Activated T-helper 1 cell treated with Interleukin-2 at 50 U/mL for 16 hours (primary cell): ENCODE data around the gene ZNRF4.
"Not testable (repeated sequence)": the region's sequence is repeated elsewhere in the genome, so short reads cannot be mapped to it uniquely, and the experiment has no call there.

Experiments used
- DNase-seq: peaks from one replicate; pipeline ENCODE4 v3.0.0-alpha.2; 2020; ENCODE audit warnings: low read depth

Gene ZNRF4

DNA sequence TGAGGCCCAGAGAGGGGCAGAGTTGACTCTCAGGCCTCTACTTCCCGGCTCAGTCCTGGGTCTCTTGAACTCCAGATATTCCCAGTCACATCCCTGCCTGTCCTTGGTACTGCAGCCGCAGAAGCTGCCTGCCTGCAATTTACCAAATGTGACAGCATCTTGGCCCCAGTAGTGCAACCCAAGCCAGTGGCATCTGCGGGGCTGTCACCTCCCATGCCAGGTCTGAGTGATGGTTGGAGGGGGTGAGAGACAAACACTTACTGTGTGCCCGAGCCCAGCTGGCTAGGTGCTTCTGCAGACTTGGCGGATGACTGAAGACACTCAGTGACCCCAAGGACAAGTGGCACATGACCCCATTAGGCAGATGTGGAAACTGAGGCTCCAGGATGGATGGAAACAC lies 18.4 kb downstream of the ZNRF4 start:
- DNase-seq: no peak

DNA sequence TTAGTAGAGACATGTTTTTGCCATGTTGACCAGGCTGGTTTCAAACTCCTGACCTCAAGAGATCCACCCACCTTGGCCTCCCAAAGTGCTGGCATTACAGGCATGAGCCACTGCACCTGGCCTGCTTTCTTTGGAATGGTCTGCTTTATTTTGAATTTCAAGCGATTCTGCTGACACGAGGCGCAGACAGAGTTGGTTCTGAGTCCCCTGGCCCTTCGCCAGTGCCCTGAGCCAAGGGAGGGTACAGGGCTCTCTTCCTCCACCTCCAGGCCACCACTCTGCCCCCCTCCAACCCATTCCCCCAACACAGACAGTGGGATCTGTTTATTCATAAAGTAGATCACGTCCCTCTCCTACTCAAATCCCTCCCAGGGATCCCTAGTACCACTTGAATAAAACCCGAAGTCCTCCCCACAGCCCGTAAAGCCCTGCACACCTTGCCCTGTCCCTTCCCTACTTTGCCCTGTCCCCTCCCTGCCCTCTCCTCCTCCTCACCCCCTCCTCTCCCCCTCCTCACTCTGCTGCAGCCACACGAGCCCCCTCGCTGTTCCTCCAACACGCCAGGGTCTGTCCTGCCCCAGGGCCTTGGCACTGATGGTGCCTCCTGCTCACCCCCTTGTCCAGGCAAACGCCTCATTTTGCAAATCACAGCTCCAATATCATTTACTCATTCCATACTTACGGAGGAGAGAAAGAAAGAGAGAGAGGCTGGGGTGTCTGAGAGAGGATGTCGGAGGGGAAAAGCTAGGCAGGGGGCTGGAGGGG lies 22.4 kb downstream of the ZNRF4 start:
- no peak for DNase-seq

DNA sequence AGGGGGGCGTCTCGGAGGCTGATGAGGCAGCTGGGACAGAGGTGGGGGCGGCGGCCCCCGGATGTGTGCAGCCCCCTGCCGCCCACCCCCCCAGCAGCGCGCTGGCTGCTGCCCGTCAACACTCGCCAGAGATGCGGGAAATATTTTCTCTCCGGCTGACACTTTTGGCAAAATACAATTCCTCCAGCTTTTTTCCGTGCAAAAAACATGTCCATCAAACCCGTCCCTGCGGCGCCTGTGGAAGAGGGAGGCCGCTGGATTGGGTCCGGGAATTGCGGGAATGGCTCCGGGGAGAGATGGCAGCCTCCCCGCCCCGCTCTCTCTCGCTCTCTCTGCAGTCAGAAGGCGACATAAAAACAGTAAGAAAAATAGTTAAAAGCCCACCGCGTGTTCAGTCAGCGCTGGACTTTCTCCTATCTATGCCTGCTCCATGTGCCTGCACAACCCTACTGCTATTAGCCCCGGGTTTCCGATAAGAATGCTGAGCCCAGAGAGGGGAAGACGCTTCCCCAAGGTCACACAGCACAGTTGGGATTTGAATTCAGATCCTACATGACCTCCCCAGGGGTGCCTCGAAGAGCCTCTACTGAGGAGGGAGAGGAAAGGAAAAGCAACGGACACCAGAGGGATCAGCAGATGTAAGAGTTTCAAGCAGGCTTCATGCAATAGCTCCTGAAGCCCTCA lies 23.2 kb downstream of the ZNRF4 start:
- DNase-seq: no peak

DNA sequence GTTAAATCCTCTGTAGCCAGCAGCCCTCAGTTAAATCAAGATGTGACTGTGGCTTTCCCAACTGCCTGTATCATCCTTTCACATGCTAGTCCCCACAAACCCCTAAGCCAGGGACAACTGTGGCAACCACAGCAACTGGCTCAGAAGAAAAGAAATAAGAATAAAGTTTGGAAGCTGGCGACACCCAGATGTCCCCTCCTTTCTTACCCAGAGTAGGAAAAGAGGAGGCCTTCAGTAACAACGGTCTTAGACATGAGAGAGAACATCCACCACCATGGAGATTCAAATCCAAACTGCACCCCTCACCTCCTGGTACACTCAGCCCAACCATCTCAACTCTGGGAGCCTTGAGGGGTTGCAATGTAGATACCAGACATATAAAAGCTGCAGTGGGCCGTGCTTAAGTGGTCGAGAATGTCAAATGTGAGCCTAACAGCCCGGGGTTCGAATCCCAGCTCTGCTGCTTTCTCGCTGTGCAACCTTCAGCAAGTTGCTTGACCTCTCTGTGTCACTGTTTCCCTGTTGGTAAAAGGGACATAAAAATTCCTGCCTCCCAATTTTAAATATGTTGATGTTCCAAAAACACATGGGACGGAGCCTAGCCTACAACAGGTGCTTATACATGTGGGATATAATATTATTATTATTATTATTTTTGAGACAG lies 23.8 kb downstream of the ZNRF4 start:
- DNase-seq: no peak

DNA sequence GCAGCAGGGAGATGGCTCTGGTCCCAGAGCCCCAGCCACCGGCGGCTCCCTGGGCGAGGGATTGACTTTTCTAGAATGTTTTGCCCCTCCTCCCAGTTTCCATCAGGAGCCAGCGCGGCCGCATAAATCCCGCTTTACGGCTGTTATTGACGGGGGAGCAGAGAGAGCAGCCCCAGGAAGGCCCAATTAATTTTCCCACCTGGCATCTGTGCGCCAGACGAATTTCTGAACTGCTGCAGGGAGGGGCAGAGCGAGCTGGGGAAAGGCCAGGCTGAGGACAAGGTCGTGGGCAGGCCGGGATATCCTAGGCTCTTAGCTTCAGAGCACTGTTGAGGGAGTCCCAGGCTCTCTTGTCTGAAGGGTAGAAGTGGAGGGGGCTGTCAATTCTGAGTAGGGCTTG lies 24.7 kb downstream of the ZNRF4 start:
- DNase-seq: no peak

DNA sequence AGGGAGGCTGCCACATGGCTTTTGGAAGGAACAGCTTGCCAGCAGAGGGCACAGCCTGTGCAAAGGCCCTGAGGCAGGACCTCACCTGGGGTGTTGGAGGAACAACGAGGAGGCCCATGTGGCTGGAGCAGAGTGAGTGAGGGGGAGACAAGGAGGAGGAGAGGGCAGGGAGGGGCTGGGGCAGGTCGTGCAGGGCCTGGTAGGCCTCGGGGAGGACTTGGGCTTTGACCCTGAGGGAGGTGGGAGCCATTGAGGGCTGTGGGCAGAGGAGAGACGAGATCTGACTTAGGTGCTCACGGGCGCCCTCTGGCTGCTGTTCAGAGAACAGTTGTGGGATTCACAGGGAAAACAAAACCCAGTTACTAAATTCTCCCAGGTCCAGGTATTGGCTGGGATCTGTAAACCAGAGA lies 25.2 kb downstream of the ZNRF4 start:
- DNase-seq: no peak

DNA sequence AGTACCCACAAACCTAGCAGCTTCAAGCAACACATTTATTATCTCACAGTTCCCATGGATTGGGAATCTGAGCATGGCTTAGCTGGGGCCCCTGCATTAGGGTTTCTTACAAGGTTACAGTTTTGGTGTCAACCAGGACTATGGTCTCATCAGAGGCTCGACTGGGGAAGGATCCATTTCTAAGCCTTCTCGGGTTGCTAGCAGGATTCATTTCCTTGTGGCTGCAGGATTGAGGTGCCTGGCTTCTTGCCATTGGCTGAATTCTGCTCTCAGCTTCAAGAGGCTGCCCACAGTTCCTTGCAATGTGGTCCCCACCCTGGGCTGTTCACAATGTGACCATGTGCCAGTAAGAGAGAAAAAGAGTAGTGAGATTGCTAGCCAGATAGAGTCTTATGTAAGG lies 26.7 kb downstream of the ZNRF4 start:
- no peak for DNase-seq

DNA sequence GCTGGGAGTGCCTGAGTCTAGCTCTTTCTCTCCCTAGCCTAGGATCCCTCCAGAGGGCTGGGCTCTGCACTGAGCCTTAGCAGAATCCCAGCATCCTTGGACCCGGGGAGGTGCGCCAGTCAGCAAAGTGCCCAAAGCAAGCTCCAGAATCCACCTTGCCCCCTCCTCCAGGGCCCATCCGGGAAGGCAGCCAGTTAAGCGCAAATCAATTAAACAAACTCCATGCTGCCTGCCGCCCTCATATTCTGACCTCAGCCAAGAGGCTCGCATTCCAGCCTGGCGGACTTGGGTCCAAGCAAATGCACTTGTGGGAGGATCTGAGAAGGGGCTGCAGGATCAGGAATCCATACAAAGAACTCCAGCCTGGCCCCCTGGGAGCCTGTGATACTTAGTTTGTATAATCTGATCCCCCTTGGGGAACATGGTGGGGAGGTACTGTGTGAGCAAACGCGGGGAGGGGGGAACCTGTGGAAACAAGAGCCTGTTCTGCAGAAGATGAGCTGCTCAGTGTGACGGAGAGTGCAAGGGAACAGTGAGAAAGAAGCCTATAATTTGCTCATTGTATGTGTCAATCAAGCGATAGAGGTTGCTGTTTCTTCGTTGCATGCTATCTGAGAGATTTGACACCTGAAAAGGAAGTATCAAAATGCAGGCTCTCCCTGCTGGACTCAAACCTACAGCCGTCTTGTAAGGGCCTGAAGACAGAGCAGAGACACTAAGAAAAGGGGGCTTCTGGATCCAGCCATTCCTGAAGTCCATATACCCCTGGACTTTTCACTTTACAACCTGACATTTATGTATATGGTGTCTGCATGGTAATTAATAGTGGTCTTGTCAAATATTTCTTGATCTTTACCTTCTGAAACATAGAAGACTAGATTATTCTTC lies 29.4 kb downstream of the ZNRF4 start:
- no peak for DNase-seq

DNA sequence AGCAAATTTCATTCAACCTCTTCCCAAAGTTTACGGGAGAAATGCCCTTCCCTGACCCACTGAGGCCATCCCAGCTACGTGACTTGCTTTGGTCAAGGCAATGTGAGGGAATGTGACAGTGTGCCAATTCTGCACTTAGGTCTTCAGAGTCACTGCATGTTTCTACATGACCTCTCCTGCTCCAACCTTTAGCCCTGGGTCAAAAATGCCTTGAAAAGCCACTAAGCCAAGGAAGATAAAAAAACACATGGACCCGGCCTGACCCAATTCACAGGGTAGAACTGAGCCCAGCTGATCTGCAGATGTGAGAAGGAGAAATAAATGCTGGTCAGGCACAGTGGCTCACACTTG lies 30.0 kb downstream of the ZNRF4 start:
- no peak for DNase-seq

DNA sequence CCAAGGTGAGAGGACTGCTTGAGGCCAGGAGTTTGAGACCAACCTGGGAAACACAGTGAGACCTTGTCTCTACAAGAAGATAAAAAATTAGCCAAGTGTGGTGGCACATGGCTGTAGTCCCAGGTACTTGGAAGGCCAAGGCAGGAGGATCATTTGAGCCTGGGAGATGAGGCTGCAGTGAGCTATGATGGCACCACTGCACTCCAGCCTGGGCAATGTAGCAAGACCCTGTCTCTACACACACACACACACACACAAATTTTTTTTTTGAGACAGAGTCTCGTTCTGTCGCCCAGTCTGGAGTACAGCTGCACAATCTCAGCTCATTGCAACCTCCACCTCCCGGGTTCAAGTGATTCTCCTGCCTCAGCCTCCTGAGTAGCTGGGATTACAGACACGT lies 30.4 kb downstream of the ZNRF4 start:
- DNase-seq: not testable (repeated sequence)

DNA sequence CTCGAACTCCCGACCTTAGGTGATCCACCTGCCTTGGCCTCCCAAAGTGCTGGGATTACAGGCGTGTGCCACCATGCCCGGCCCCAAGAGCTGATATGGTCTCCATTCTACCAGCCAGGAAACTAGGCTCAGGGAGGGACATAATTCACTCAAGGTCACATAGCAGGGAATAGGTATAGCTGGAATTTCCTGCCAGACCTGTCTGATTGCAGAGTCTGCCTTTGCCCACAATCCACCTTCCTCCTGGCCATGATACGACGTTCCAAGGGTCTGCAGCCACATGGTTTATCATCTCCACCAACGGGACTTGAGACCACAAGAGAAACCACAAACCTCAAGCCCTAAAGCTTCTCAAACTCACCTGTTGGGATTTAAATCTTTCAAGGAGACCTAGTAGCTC lies 32.0 kb downstream of the ZNRF4 start:
- no peak for DNase-seq

DNA sequence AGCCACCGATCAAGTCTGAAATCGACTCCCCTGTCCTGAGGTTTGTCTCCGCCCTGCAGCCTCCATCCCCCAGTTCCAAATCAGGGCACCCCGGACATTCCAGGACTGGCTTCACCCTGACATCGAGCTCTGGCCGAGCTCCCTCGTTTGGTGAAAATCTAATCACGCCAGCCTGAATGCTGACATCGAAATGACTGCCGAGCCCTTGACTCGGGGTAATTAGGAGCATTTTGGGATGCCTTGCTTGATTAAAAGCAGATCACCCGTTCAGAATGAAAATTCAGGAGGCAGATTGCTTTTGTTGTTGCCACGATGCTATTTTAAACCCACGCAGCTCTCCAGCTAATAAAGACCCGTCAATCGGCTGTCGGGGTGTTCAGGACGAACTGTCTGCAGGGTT lies 34.3 kb downstream of the ZNRF4 start:
- DNase-seq: no peak

DNA sequence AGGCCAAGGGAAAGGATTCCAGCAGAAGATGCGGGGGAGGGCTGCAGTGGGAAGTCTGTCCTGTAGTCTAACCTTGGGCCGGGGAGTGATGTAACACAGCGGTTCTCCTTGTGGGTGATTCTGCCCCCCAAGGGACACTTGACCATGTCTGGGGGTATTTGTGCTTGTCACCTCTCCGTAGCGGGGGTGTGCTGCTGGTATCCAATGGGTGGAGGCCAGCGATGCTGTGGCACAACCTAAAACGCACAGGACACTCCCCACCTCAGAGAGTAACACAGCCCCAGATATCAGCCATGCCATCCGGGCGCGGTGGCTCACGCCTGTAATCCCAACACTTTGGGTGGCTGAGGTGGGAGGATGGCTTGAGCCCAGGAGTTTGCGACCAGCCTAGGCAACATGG lies 36.3 kb downstream of the ZNRF4 start:
- no peak for DNase-seq

DNA sequence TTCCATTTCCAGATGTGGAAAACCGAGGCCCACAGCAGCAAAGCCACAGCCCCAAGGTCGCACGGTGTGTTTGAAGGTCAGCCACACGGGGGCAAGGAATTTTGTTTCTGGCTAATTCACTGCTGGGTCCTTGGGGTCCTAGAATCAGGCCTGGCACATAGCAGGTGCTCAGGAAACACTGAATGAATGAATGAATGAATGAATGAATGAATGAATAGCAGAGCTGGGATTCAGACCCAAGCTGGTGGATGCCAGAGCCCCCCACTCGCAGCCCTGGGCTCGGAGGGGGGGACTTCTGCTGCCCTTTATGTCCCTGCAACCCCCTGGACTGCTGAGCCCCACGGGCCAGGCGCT lies 37.0 kb downstream of the ZNRF4 start:
- DNase-seq: no peak

DNA sequence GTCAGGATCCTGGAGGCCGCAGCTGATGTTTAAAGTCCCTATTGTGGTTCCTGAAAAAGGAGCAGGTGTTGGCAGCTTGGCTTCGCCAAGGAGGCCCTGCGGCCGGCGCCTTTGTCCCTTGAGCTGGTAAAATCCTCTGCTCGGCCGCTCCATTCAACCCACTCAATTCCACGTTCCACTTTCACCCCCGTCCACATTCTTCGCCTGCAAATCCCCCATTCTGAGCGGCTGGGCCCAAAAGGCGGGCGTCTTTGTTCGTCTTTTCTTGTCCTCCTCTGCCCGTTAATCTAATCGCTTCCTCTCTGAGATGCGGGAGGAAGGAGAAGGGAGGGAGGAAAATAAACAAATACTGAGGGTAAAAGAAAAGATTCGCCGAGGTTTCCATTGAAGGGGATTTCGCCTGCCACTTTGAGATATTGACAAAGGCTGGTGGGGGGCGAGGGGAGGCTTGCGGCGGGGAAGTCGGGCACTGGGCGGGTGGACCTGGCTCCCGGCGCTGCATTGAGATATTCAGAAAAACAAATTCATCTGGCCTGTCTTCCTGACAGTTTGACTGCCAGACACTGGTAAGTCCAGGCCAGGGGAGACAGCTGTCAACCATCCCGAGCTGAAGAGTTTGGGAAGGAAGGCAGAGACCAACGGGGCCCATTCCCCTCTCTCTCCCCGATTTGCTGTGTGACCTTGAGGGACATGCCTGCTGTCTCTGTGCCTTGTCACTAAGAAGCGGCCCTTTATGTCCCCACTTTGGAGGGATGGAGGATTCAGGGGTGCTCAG lies 37.6 kb downstream of the ZNRF4 start:
- DNase-seq: no peak

DNA sequence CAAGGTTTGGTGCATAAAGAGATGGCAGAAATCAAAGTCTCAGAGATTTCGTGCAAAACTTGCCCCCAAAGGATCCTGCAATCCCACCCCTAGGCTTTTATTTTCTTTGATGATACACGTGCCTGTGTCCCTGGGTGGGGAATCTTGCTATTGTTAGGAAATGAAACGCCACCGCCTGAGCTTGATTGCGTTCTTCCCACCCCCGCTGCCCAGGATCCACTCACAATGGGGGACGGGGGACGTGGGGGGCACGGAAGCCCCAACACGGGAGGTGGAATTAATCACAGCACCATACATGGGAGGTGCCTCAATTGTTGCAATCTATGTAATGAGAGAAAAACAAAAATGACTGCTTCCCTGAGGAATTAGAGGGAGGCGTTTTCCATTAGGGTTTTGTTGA lies 39.6 kb downstream of the ZNRF4 start:
- no peak for DNase-seq

DNA sequence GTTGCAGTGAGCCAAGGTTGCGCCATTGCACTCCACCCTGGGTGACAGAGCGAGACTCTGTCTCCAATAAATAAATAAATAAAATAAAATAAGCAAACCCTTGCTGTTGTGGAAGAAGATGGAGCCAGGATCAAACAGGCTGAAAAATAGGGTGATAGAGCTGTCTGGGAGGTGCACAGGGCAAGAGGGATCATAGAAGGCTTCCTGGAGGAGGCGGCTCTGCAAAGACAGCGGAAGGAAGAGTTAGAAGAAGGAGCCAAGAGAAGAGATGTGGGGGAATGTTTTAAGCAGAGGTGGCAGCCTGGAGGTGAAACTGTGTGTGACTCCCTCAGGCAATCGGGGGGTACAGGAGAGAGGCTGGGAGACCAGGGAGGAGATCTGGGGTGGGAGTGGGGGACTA lies 40.6 kb downstream of the ZNRF4 start:
- DNase-seq: no peak

DNA sequence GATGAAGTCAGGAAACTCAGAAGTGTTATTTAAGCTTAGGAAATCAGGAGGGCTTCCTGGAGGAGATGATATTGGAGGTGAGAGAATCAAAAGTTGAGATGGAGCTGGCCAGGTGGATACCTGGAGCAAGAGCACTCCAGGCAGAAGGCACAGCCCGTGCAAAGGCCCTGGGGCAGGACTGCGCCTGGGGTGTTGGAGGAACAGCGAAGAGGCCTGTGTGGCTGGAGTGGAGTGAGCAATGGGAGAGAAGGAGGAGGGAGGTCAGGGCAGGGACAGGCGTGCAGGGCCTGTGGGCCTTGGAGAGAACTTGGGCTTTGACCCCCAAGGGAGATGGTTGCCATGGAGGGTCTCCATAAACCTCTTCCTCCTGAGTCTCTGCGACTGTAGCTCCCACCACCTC lies 42.1 kb downstream of the ZNRF4 start:
- DNase-seq: no peak

DNA sequence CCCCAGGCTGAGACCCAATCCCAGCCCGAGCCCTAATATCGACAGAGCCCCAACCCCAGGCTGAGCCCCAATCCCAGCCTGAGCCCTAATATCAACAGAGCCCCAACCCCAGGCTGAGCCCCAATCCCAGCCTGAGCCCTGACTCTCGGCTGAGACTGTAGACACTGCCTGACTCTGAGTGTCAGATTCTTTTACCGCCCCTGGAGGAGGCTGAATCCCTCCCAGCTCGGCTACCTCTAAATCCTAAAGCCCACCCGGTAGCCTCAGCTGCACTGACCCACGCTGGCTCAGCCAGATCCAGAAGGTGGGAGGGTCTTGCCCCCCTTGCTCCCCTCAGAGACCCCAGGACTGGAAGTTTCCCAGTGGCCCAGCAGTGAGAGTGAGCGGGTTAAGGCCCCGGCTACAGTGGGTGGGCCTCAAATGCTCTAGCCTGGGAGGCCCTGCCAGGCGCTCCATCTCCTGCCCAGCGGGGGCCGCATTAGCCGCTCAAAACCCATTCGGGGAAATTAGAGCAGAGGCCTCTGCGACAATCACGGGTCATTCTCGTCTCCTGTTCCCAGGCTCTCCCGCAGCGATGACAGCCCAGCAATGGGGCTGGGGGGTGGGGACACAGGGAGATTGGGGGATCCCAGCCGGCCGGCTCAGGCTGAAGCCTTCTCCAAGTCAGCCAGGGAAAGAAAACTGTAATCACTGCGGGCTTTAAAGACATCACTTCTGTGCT lies 43.8 kb downstream of the ZNRF4 start:
- no peak for DNase-seq

DNA sequence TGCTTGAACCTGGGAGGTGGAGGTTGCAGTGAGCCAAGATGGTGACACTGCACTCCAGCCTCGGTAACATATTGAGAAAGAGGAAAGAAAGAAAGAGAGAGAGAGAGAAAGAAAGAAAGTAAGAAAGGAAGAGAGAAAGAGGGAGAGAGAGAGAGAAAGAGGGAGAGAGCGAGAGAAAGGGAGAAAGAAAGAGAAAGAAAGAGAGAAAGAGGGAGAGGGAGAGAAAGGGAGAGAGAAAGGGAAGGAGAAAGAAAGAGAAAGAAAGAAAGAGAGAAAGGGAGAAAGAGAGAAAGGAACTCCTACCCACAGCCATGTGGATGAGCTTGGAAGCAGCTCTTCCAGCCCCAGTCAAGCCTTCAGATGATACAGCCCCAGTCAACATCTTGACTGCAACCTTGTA lies 46.7 kb downstream of the ZNRF4 start:
- DNase-seq: no peak

DNA sequence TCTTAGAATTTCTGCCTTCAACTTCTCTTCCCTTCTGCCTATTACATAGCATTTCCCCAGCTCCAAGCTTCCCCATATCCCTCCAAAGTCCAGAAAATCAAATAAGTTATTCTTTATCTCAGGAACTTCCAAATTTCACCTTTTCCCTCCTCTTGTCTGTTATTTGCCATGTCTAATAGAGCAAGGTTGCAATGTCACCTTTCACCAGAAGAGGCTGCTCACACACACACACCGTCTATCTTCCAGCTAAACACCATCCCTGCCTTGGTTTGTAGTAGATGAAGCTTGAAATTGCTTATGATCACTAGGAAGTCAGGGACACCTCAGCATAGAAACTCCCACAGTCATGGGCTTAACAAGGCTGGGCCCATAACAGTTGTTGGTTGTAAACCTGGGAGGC lies 48.4 kb downstream of the ZNRF4 start:
- no peak for DNase-seq
